ENCODE results near the gene KIF26B.
"Not testable (repeated sequence)": the region's sequence is repeated elsewhere in the genome, so short reads cannot be mapped to it uniquely, and the experiment has no call there.

Gene KIF26B

DNA sequence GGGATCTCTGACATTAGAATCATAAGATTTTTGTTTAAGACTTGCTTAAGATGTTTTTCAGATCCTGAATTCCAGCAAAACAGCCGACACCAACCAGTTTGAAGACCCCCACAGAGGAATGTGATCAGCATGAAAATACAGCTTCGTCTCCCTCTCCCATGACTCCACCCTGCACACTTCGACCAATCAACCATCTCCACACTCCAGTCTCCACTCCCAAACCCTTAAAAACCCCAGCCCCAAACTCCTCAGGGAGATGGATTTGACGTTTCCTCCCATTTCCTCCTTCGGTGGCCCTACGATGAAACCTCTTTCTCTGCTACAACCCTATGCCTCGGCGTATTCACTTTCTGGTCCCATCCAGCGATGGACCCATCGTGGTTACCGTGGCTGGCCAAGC, 30.1 kb upstream of the KIF26B start:
- Histone ChIP-seq H3K9ac (ENCODE audit: low read depth, low read length) (no peak overlapping the region), H3K9me3 (ENCODE audit: control insufficient read depth, insufficient read depth, low read length) (no peaks in the 10 kb centered on the region), H3K36me3 (ENCODE audit: insufficient read depth, low read length) (no peaks in the 10 kb centered on the region), H3K4me1 (ENCODE audit: insufficient read depth, low read length) (peaks cover 9% of the 10 kb centered on the region; the same call in 1 of the 2 replicates)

DNA sequence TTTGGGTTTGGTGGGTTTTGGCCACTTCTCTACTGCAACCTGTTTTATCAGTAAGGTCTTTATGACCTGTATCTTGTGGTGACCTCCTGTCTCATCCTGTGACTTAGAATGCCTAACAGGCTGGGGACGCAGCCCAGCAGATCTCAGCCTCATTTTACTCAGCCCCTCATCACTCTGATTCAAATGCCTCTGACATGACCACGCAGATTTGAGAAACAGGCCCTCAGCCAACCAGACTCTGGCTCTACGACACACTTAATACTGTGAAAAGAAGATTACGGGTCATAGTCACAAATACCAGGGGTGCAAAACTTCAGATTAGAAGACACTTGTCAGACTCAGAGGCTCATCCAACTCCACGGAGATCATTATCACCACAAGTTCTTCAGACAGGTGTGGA, 28.3 kb upstream of the KIF26B start:
- no peaks in the 10 kb centered on the region for H3K9me3 ChIP-seq (ENCODE audit: control insufficient read depth, insufficient read depth, low read length)
- H3K9ac ChIP-seq (ENCODE audit: low read depth, low read length), result no peak overlapping the region
- H3K36me3 ChIP-seq (ENCODE audit: insufficient read depth, low read length), result no peaks in the 10 kb centered on the region
- H3K4me1 ChIP-seq (ENCODE audit: insufficient read depth, low read length), result peaks cover 9% of the 10 kb centered on the region; the same call in 1 of the 2 replicates

DNA sequence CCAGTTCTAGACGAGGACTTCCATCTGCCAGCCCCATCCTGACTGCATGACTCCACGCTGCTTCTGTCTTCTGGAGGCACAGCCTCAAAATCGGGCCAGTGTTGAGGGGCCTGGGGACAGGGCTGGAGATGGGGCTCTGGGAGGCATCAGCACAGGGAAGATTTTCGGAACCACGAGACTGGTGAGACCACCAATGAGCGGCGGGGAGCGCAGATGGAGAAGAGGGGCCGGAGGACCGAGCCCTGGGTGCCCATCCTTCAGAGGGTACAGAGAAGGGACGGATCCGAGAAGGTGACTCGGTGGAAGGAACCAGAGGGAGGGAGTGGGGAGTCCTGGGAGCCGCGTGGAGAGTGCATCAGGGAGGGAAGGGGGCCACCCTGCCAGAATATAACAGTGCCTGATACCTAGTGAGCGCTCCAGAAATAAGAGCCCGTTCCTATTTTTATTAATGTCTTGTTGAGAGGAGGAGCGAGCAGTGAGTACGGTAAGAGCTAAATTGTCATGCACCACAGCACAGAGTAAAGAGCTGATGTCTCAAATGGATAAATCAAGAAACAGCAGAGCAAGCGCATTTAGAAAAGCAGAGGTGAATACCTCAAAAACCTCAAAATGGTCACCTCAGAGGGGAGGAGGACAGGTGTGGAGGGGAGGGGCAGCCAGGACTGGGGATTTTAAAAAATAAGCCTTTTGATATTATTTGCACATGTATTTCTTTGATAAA, 26.2 kb upstream of the KIF26B start:
- H3K9ac ChIP-seq (ENCODE audit: low read depth, low read length), result no peak overlapping the region
- no peaks in the 10 kb centered on the region for H3K36me3 ChIP-seq (ENCODE audit: insufficient read depth, low read length)
- H3K4me1 ChIP-seq (ENCODE audit: insufficient read depth, low read length), result peaks cover 9% of the 10 kb centered on the region; the same call in 1 of the 2 replicates
- H3K9me3 ChIP-seq (ENCODE audit: control insufficient read depth, insufficient read depth, low read length), result no peaks in the 10 kb centered on the region

DNA sequence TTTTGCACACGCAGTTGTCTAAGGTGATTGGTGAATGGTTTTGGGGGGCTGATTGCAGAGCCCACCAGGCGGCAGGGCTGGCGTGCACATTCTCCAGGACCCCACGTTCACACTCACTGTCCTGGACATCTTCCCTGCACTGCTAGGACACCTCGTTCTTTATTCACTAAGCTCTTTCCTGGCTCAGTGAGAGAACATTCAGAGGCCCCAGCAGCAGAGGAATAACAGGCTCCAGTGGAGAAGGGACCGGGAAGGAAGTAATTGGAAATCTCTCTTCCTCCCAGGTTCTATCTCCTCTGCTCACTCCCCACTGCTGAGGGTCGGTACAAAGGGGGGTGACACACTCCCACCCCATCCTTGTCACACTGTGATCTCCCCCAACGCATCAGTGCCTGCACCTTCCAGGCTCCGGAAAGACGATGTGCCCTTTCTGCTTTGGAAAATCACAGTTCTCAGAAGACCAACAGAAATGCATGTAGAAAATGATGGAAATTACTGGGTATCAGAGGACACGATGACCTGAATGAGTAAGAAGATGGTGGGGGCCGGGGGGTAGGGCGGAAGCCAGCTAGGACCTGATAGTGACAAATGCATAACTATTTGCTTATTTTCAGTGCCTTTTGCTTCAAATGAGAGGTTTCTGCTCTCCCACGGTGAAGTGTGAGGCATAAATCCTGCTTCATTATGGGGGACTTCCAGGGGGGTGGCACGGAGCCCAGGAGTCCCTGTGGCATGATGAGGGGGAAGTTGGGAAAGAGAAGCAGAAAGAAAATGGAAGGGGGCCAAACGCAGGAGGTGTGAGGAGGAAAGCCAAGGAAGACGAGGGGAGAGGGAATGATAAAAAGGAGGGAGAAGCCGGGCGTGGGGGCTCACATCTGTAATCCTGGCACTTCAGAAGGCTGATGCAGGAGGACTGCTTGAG, 25.2 kb upstream of the KIF26B start:
- Histone ChIP-seq H3K4me1 (ENCODE audit: insufficient read depth, low read length) (peaks cover 3% of the 10 kb centered on the region; the same call in 1 of the 2 replicates), H3K9ac (ENCODE audit: low read depth, low read length) (no peak overlapping the region), H3K36me3 (ENCODE audit: insufficient read depth, low read length) (no peaks in the 10 kb centered on the region), H3K9me3 (ENCODE audit: control insufficient read depth, insufficient read depth, low read length) (no peaks in the 10 kb centered on the region)

DNA sequence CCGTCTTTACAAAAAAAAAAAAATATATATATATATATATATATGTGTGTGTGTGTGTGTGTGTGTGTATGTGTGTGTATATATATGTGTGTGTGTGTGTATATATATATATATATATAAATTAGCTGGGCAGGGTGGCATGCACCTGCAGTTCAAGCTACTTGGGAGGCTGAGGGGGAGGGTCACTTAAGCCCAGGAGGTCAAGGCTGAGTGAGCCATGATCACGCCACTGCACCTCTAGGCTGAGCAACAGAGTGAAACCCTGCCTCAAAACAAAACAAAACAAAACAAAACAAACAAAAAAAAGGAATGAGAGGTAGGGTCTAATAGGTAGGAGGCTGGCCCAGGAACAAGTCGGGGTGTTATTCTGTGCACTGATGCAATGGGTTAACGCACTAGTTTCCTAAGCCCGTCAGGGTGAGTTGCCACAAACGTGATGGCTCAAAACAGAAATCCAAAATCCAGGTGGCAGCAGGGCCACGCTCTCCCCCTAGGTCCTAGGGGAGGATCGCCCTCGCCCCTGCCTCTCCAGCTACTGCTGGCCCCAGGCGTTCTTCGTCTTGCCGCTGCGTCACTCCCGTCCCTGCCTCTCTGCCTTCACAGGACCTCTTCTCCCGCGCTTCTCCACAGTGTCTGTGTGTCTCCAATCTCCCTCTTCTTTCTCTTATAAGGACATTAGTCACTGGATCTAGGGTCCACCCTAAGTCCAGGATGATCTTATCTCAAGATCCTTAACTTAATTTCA, 24.3 kb upstream of the KIF26B start:
- H3K9me3 ChIP-seq (ENCODE audit: control insufficient read depth, insufficient read depth, low read length); H3K36me3 ChIP-seq (ENCODE audit: insufficient read depth, low read length); H3K9ac ChIP-seq (ENCODE audit: low read depth, low read length); H3K4me1 ChIP-seq (ENCODE audit: insufficient read depth, low read length): not testable (repeated sequence)

DNA sequence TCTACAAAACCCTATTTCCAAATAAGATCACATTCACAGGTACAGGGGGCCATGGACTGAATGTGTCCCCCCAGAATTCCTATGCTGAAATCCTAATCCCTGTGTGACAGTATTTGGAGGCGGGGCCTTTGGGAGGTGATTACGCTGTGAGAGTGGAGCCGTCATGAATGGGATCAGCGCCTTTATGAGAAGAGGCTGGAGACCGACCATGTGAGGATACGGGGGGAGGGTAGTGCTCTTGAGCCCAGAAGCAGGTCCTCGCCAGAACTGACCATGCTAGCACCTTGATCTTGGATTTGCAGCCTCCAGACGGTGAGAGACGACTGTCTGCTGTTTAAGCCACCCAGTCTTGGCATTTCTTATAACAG, 23.8 kb upstream of the KIF26B start:
- no peaks in the 10 kb centered on the region for H3K36me3 ChIP-seq (ENCODE audit: insufficient read depth, low read length)
- H3K4me1 ChIP-seq (ENCODE audit: insufficient read depth, low read length), result no peaks in the 10 kb centered on the region
- no peaks in the 10 kb centered on the region for H3K9me3 ChIP-seq (ENCODE audit: control insufficient read depth, insufficient read depth, low read length)
- H3K9ac ChIP-seq (ENCODE audit: low read depth, low read length), result no peak overlapping the region

DNA sequence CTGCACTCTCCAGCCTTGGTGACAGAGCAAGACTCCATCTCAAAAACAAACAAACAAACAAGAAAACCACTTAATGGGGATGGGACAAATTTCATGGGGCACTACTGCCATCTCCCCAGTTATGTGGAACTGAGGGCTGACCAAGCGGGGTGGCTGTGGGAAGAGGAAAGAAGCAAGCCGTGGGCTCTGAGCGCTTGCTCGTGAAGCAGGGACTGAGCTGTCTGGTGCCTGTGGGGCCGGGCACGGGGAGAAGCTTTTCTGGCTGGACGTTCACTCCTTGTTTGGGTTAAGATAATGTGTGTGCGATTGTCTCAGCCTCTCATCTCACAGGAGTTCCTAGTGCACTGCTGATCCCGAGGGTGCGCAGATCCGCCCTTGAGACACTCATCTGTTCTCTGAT, 22.0 kb upstream of the KIF26B start:
- Histone ChIP-seq H3K36me3 (ENCODE audit: insufficient read depth, low read length) (no peaks in the 10 kb centered on the region), H3K9ac (ENCODE audit: low read depth, low read length) (no peak overlapping the region), H3K4me1 (ENCODE audit: insufficient read depth, low read length) (no peaks in the 10 kb centered on the region), H3K9me3 (ENCODE audit: control insufficient read depth, insufficient read depth, low read length) (no peaks in the 10 kb centered on the region)

DNA sequence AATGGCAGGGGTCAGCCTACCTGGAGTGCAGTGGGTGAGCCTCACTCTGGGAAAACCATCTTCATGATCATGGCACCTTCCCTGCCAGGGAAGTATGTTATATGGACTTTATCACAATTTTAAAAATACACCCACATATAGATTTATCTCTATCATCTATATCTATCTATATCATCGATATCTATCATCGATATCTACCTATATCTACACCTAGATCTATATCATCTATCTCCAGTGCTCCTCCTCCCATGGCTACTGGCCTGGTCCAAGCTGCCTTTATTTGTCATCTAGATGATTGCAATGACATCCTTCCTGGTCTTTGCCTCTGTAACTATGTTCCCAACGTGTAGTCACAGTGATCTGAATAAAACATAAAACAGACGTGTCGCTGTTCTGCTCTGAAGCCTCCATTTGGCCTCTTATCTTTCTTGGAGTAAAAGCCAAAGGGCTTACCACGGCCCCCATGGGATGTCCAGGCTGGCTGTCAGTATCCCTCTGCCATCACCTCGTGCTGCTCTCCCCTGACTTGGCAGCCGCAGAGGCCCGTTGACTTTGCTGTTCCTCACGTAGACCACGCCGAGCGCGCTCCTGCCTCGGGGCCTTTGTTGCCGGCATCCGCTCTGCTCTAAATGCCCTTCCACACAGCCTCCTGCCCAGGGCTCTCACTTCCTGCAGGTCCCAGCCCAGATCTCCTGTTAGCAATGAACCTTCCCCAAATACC, 20.6 kb upstream of the KIF26B start:
- Histone ChIP-seq H3K9ac (ENCODE audit: low read depth, low read length) (no peak overlapping the region), H3K36me3 (ENCODE audit: insufficient read depth, low read length) (no peaks in the 10 kb centered on the region), H3K9me3 (ENCODE audit: control insufficient read depth, insufficient read depth, low read length) (no peaks in the 10 kb centered on the region), H3K4me1 (ENCODE audit: insufficient read depth, low read length) (no peaks in the 10 kb centered on the region)

DNA sequence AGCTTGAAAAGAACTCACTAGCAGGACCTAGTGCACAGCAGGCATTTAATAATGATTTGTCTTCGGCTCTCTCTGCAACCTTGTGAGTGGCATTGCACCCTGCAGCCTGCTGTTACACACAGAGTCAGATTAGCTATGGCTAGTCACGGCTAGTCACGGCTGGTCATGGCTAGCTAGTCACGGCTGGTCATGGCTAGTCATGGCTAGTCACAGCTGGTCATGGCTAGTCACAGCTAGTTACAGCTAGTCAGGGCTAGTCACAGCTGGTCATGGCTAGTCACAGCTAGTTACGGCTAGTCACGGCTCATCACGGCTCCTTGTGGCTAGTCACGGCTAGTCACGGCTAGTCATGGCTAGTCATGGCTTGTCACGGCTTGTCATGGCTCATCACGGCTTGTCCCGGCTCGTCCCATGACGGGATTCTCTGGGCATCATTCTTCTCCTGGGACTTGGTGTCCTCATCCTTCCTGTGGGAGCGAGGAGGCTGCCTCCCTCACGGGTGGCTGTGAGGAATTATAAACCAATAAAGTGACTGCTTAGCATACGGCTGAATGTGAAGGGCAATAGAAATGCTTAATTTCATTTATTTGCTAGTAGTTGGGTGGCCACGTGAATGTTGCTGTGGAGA, 12.5 kb upstream of the KIF26B start:
- Histone ChIP-seq H3K36me3 (ENCODE audit: insufficient read depth, low read length) (no peaks in the 10 kb centered on the region), H3K9ac (ENCODE audit: low read depth, low read length) (no peak overlapping the region), H3K9me3 (ENCODE audit: control insufficient read depth, insufficient read depth, low read length) (no peaks in the 10 kb centered on the region), H3K4me1 (ENCODE audit: insufficient read depth, low read length) (no peaks in the 10 kb centered on the region)

DNA sequence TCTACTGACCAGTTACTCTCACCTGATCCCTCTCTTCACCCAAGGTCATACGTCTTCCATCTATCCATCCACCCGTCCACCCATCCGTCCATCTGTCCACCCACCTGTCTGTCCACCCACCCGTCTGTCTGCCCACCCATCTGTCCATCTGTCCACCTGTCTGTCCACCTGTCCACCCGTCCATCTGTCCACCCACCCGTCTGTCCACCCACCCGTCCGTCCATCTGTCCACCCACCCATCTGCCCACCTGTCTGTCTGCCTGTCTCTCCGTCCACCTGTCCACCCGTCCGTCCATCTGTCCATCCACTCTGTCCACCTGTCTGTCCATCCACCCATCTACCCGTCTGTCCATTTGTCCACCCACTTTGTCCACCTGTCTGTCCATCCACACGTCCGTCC, 11.8 kb upstream of the KIF26B start:
- Histone ChIP-seq H3K9ac (ENCODE audit: low read depth, low read length) (no peak overlapping the region), H3K36me3 (ENCODE audit: insufficient read depth, low read length) (no peaks in the 10 kb centered on the region), H3K9me3 (ENCODE audit: control insufficient read depth, insufficient read depth, low read length) (no peaks in the 10 kb centered on the region), H3K4me1 (ENCODE audit: insufficient read depth, low read length) (no peaks in the 10 kb centered on the region)

DNA sequence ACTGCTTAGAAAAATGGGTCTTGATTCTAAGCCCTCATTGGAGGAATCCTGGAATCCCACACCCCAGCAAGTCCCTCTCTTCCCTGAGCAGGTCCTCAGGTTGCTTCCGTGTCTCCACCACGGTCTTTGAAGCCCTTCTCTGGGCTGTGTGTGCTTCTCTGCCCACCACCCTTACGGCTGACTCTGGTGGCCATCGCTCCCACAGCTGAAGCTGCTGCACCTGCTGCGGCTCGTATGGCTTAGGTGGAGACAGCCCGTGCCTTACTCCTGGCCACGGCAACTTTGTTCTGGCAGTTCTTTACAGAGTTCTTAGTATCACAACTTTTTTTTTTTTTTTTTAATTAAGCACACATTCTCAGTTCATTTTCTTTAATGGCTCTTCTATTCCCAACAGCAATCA, 10.9 kb upstream of the KIF26B start:
- Histone ChIP-seq H3K4me1 (ENCODE audit: insufficient read depth, low read length) (no peaks in the 10 kb centered on the region), H3K9me3 (ENCODE audit: control insufficient read depth, insufficient read depth, low read length) (no peaks in the 10 kb centered on the region), H3K36me3 (ENCODE audit: insufficient read depth, low read length) (no peaks in the 10 kb centered on the region), H3K9ac (ENCODE audit: low read depth, low read length) (no peak overlapping the region)

DNA sequence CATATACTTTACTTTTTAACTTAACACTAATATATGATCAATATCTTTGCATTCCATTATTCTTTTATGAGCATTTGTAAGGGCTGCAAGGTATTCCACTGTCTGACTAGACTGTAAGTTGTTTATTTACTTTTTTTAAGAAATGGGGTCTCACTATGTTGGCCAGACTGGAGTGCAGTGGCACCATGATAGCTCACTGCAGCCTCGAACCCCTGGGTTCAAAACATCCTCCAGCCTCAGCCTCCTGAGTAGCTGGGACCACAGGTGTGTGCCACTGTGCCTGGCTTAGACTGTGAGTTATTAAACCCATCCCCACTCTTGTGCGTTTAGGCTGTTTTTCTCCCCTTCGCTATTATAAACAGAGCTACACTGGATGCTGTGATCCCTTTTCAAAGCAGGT, 6.7 kb upstream of the KIF26B start:
- Histone ChIP-seq H3K9ac (ENCODE audit: low read depth, low read length) (no peak overlapping the region), H3K36me3 (ENCODE audit: insufficient read depth, low read length) (no peaks in the 10 kb centered on the region), H3K9me3 (ENCODE audit: control insufficient read depth, insufficient read depth, low read length) (no peaks in the 10 kb centered on the region), H3K4me1 (ENCODE audit: insufficient read depth, low read length) (no peaks in the 10 kb centered on the region)

DNA sequence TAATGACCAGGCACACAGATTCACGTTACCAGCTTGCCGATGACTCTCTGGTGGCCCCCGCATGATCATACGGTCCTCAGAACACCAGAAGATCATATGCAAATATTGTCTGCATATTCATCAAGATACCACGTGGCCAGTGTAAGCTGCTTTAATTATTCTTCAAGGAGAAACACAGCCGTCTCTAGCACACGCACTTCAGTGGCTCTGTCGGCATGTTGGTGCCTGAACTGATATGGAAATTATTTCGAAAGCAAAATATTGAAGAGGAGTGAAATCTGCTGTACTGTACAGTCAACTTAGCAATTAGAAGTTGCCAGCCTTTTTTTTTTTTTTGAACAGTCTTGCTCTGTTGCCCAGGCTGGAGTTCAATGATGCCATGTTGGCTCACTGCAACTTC, 5.9 kb upstream of the KIF26B start:
- no peaks in the 10 kb centered on the region for H3K36me3 ChIP-seq (ENCODE audit: insufficient read depth, low read length)
- no peak overlapping the region for H3K9ac ChIP-seq (ENCODE audit: low read depth, low read length)
- H3K9me3 ChIP-seq (ENCODE audit: control insufficient read depth, insufficient read depth, low read length), result no peaks in the 10 kb centered on the region
- no peaks in the 10 kb centered on the region for H3K4me1 ChIP-seq (ENCODE audit: insufficient read depth, low read length)

Measured in ES-I3 (cell line).